K562 (cell line): ENCODE data around the gene ASMTL. TPM values are rescaled to one million over a fixed set of nuclear protein-coding genes. Genes with fewer than 3 reads are reported as not detected.

Experiments
- ATF2 ChIP-seq: sonication (generic); formaldehyde crosslinking; IDR thresholded peaks from 2 replicates; pipeline ENCODE4 v1.8.1; 2022; ENCODE audit warnings: missing genetic modification reagents
- BMI1 ChIP-seq: fragments of 150-350 bp; IDR thresholded peaks from 2 replicates; pipeline ENCODE4 v1.6.1; 2014; ENCODE audit warnings: low read length
- DACH1 ChIP-seq: fragments of 450-650 bp; IDR thresholded peaks from 2 replicates; pipeline ENCODE4 v1.6.1; 2018; ENCODE audit not compliant: partially characterized antibody
- HDGF ChIP-seq: fragments of 450-650 bp; IDR thresholded peaks from 2 replicates; pipeline ENCODE4 v1.6.1; 2016
- MIER1 ChIP-seq: fragments of 450-650 bp; IDR thresholded peaks from 2 replicates; pipeline ENCODE4 v1.6.1; 2016; ENCODE audit warnings: antibody characterized with exemption, mild to moderate bottlenecking, low read depth
- MYBL2 ChIP-seq, 2 experiments: fragments of 450-650 bp in 1 of 2; sonication (generic) in 1 of 2; formaldehyde crosslinking in 1 of 2; IDR thresholded peaks; 2 replicates each; pipeline versions ENCODE4 v1.6.1 to v1.8.1; 2017 to 2022; ENCODE audit warnings: borderline replicate concordance in 1 of 2, inconsistent platforms in 1 of 2, low read depth in 1 of 2, mild to moderate bottlenecking in 1 of 2, missing genetic modification reagents in 1 of 2, moderate library complexity in 1 of 2
- NCOA1 ChIP-seq: fragments of 450-650 bp; IDR thresholded peaks from 2 replicates; pipeline ENCODE4 v1.6.1; 2016; ENCODE audit warnings: low read depth
- NR3C1 ChIP-seq: sonication (generic); formaldehyde crosslinking; IDR thresholded peaks from 2 replicates; pipeline ENCODE4 v1.8.1; 2022; ENCODE audit warnings: missing genetic modification reagents
- POLR2G ChIP-seq: fragments of 200-400 bp; formaldehyde crosslinking; IDR thresholded peaks from 2 replicates; pipeline ENCODE4 v1.6.1; 2017; ENCODE audit warnings: low read depth, mild to moderate bottlenecking, antibody characterized with exemption, low read length, moderate library complexity
- REST ChIP-seq, 2 experiments: fragments of 450-650 bp; formaldehyde crosslinking in 1 of 2; IDR thresholded peaks; 2 replicates each; pipeline versions ENCODE4 v1.4.0 to v1.6.1; 2014 to 2020; ENCODE audit warnings: mild to moderate bottlenecking in 2 of 2, borderline replicate concordance in 1 of 2, low read depth in 1 of 2
- TCF15 ChIP-seq: fragments of 250-450 bp; sonication (Bioruptor Pico); IDR thresholded peaks from 2 replicates; pipeline ENCODE4 v1.8.0; 2022; ENCODE audit warnings: moderate library complexity, mild to moderate bottlenecking, inconsistent platforms
- TRIM24 ChIP-seq, 2 experiments: fragments of 450-650 bp; IDR thresholded peaks; 2 replicates each; pipeline ENCODE4 v1.6.1; 2016
- ZBTB33 ChIP-seq: sonication (generic); formaldehyde crosslinking; IDR thresholded peaks from 2 replicates; pipeline ENCODE4 v1.8.1; 2023; ENCODE audit warnings: mild to moderate bottlenecking, missing genetic modification reagents
- ZNF316 ChIP-seq: fragments of 450-650 bp; IDR thresholded peaks from 2 replicates; pipeline ENCODE4 v1.6.1; 2016
- polyA plus RNA-seq, 8 experiments: library from polyadenylated mRNA; depleted of rRNA in 4 of 8; stranded (reverse) in 5 of 8; unstranded in 3 of 8; fragments of >200 nt; fragmentation: Nextera tagmentation in 2 of 8; fragmentation: Illumina TruSeq in 1 of 8; extraction: Ambion mirVana in 2 of 8; extraction: Trizol in 1 of 8; gene quantifications; 2 replicates each; pipeline versions ENCODE4 v1.2.1 to v1.2.3, GENCODE V29; 2011 to 2014; ENCODE audit warnings: inconsistent platforms in 1 of 8, missing spikeins in 1 of 8
- total RNA-seq, 7 experiments: library from RNA; depleted of rRNA in 6 of 7; stranded (reverse); fragments of >200 nt in 6 of 7; fragmentation: Illumina TruSeq in 2 of 7; extraction: Trizol in 2 of 7; gene quantifications; 2 replicates each; pipeline versions ENCODE4 v1.2.1 to v1.2.3, GENCODE V29; 2011 to 2021; ENCODE audit warnings: low replicate concordance in 1 of 7

The ASMTL gene
- total and polyA plus RNA-seq, 9 of the 15 experiments (the other 6 are each of a cell fraction or from before 2014, with no cell fraction given), result 0.56 to 20.6 (median 7.6) TPM

- no peak for TF ChIP-seq REST (IDR thresholded peaks at IDR 0.05; ENCODE audit: borderline replicate concordance)
- no peak for TF ChIP-seq REST (CRISPR knock-in tag; IDR thresholded peaks at IDR 0.05; ENCODE audit: low read depth)
- no peak for TF ChIP-seq ATF2 (CRISPR knock-in tag)
- TF ChIP-seq MIER1, result no peak
- TF ChIP-seq ZNF316, result no peak
- peak; percentile 59 for TF ChIP-seq POLR2G
- TF ChIP-seq NCOA1, result no peak
- no peak for TF ChIP-seq TCF15 (CRISPR knock-in tag)
- TF ChIP-seq TRIM24 (IDR thresholded peaks at IDR 0.05), result no peak
- no peak for TF ChIP-seq DACH1
- TF ChIP-seq ZBTB33, result 0 out of 2 replicates have a peak, but pooled peaks have one; percentile 44
- TF ChIP-seq NR3C1 (CRISPR knock-in tag), result no peak
- no peak for TF ChIP-seq BMI1
- no peak for TF ChIP-seq MYBL2 (IDR thresholded peaks at IDR 0.05; ENCODE audit: low read depth)
- TF ChIP-seq MYBL2 (CRISPR knock-in tag; IDR thresholded peaks at IDR 0.05; ENCODE audit: borderline replicate concordance), result no peak
- TF ChIP-seq HDGF, result no peak
These were observed 67.2 kb downstream of the ASMTL start (continued) for GRCh38 chrX:1385253-1386223.
